GOT3 (cell line): ENCODE data around the gene TCEA2.
"Not testable (repeated sequence)": the region's sequence is repeated elsewhere in the genome, so short reads cannot be mapped to it uniquely, and the experiment has no call there.

Source experiments
- DNase-seq: peaks from one replicate; lab custom pipeline; 2025; ENCODE audit warnings: mixed read lengths; lab: John Stamatoyannopoulos, UW

Gene TCEA2

DNA sequence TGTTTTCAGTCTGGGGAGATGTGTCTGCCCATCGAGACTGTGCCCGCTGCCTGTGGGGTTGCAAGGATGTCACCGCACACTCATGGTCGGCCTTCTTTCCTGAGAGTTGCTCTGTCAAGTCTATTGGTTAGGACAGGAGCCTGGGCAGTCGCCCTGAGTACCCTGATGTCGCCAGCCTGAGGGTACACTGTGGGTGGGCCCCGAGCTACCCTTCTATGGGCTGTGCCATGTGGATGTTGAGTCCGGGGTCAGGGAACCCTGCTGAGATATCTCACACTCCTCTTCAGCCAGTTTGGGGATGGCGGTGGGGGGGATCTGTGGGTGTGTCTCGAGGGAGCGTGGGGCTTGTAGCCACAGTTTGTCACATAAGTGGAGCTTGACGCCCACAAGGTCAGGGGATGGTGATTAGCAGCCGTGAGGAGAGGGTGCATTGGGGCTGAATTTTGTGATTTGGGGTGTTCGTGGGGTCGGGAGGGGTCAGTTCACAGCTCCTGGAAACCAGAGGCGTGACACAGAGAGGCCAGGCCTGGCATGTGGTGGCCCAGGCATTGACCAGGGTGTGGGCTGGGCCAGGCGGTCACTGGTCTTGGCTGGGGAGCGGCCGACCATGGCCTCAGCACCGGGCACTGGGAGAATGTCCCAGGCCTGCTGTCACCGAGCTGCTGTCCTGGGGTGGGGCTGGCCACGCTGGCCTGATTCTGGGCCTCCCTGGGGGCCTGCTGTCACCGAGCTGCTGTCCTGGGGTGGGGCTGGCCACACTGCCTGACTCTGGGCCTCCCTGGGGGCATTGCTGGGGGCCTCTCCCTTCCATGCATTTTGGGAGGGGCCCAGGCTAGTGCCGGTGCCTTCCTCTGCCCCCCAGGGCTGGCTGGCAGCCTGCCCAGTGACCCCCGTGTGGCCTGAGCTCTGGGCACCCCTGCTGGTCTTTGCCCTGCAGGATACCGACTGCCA, 46.0 kb downstream of the TCEA2 start:
- no peak for DNase-seq

DNA sequence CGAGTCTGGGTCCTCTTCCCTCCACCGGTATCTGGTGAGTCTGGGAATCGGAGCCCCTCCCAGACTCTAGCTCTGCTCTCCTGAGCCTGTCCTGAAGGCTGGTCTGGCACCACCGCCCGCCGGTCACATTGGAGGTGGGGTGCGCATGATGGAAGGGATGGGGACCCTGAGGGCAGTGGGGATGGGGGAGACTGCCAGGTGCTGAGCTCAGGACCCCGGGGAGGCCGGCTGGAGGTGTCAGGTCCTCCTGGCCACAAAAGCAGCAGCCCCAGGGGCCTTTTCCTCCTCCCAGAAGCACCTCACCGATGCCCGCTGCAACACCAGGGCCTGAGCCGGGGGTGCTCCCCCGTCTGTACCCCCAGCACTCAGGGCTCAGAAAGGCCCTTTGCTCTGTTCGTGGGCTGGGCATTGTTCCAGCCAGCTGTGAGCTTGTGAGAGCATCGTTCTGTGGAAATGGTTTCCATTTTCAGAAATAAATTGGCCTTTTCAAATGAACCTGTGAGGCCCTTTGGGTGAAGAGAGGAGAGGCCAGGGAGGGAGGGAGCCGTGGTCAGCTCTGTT, 46.9 kb downstream of the TCEA2 start:
- DNase-seq = no peak

DNA sequence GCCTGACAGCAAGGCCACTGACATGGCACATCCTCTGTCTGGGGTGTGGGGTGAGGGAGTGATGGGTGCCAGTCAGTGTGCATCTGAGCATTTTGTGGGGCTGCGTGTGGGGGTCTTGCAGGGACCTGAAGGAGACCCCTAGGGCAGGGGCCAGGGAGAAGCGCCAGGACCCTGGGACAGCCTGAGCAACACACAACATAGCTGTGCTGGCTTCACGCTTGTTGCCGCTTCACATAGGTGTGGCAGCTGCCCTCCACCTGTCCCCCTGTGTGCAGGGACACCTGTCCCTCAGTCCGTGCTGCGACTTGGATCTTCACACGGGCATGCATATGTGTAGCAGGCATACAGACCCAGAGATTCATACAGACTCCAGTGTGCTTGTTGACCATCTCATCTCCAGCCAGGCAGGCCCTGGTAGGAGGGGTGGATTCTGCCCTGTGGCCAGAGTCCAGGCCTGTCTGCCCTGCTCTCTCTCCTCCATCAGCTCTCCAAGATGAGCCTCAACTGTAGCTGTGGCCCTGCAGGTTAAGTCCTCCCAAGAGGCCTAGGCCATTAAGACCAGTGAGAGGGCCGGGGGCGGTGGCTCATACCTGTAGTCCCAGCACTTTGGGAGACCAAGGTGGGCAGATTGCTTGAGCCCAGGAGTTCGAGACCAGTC, 47.5 kb downstream of the TCEA2 start:
- no peak for DNase-seq

DNA sequence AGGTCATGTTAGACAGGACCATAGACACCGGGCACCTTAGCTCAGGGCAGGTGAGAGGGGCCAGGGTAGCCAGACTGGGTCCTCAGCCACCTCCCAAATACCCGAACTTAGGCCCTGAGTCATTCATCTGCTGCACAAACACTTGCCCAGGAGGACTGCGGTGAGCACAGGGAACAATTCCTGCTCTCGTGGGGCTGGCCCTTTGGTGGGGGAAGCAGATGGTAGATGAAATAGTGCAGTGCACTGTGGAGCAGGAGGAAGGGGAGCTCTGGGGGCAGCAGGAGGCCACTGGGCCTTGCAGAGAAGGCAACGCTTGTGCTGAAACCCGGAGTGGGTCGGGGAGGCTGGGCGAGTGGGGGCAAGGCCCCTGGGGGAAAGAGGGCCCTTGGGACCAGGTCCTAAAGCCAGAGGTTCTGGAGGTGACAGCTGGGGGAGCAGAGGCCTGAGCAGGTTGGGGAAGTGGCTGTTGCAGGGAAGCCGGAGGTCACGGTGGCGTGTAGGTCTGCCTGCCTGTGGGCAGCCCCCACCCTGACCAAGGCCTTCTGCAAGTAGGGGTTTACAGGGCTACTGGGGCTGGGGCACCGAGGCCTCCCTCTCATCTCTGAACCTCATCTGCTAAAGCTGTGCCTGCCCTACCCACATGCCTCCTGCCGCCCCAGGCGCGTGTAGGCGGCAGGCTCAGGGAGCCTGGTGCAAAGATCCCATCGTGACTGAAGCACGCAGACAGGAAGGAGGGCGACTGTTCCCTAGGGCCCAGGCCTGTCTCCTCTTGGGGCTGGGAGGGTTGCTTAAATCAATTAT, 49.0 kb downstream of the TCEA2 start:
- no peak for DNase-seq

DNA sequence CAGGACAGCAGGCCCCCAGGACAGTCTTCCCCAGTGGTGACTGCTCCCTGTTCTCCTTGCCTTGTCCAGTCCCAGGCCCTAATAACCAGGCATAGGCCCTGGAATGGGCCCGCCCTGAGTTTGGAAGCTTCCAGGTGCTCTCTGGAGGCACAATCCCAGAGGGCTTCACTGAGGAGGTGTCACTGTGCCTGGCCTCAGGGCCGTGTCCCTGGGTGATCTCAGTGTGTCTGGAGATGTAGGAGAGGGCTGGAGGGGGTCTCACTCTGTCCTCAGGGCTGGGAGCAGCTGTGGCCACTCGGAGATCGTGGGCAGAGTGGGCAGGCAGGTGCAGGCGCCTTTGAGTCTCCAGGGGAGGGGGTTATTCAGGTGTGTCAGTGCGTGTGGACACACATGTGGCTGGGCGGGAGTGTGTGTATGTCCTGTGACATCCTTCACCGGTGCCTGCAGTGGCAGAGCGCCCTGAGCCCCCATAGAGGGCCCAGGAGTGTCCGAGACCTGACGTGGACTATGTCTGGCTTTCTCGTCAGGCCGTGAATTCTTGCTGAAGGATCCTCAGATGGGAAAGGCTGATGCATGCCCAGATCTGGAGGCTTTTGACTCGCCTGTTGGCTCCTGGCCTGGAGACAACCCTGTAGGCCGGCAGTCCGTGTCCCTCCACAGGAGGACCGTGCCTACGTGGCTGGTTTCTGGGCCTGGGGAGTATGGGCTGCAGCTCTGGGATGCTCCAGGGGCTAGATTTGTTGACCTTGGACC, 49.9 kb downstream of the TCEA2 start:
- DNase-seq = no peak

DNA sequence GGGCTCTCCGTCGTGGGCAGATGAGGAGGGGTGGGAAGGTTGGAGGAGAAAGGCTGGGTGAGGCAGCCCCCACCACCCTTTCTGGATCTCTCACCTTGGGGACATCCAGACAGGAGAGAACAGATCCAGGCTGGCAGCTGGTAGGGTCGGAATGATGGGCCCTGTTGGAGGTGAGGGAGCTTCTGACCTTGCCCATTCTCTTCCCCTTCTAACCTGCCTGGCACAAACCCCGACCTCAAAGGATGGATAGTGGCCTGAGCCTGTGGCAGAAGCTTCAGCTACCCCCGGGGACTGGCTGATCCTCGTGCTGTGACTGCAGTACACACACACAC, 50.4 kb downstream of the TCEA2 start:
- DNase-seq = no peak

DNA sequence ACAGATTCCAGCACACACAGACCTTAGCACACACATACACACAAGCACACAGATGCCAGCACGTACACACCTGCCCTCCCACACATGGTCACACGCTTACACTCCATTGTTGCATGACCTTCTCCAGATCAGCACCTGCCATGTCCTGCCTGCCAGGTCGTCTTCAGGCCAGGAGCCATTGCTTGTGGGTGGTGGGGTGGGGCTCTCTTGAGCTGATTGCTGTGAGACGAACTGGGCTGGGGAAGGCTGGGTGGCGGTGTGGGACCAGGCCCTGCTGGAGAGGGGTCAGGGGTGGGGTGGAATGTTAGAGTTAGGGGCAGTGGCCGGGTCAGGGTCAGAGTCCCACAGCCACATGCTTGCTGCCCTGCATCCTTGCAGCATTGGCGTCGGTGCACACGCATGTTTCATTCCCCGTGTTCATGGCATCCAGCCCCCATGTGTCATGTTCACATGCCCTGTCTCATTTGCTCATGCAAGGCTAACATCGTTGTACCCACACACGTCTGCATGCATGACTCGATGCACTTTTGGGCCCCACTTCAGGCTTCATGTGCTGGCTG, 50.9 kb downstream of the TCEA2 start:
- no peak for DNase-seq

DNA sequence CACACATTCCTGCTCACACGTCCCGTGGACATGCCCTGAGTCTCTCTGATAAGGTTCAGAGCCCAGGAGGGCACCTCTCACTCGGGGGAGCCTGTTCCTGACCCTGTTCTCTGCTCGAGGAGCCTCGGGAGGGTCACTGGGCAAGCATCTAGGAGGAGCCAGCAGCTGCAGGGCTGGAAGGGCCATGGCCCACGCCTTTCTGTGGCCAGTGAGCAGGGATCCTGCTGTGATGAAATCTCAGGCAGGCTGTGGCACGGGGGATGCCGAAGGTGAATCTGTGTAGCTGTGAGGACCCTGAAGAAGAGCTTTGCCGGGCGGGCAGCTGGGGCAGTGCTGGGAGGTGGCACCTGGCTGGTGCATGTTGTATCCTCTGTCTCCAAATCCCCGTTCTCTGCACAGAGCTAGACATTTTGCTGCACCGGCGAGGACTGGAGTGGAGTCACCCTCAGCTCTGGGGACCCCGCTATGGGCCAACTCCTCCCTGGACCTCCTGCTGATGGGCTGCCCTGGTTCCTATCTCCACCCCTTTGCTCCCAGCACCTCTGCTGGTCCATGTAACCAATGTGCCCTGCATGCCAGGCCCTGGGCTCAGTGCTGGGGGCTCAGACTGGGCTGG, 51.5 kb downstream of the TCEA2 start:
- DNase-seq = no peak

DNA sequence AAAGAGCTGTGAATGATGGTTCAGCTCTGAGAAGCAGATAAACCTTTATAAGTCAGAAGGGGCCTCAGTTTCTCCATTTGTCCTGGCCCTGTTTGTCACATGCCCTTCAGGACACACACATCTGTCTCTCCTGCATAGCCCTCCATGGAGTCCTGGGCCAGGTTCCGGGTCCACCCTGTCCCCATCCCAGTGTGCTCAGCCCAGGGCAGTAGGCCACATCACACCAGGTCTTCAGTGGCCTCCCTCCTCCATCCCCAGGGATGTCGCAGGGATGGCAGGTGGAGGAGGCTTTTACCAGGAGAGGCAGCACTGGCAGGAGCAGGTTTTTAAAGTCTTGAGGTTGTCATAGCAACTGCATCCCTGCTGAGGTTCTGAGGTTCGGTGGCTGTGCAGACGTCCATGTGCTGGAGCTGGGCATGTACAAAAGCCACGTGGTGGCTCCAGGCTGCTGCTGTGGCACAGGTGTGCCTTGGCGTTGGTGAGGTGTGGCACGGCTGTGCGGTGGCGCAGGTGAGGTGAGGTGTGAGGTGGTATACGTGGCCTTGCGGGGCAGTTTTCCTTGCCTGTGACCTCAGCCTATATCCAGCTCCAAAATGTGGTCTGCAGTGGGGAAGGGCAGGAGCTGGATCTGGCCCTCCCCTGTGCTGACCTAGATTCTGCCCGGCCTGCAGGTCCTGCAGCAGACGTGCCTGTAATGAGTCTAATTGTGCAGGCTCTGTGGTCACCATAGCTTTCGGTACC, 52.3 kb downstream of the TCEA2 start:
- DNase-seq = no peak

DNA sequence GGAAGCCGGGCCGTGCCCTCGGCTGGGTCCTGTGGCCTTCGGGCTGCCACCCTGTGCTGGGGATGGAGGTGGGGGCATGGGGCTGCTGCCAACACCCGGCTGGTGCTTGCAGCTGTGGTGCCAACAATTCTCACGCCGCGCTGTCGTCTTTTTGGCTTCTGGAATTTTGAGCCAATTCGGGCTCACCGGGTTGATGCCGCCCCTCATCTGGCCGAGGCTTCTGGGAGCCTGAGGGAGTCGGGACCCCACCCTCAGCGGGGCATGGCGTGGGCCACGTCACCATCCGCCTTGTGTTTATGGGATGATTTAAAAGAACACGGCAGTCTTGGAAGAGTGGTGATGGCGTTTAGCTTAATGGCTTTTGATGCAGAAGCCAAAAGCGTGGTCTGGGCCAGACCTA, 53.0 kb downstream of the TCEA2 start:
- DNase-seq = no peak

DNA sequence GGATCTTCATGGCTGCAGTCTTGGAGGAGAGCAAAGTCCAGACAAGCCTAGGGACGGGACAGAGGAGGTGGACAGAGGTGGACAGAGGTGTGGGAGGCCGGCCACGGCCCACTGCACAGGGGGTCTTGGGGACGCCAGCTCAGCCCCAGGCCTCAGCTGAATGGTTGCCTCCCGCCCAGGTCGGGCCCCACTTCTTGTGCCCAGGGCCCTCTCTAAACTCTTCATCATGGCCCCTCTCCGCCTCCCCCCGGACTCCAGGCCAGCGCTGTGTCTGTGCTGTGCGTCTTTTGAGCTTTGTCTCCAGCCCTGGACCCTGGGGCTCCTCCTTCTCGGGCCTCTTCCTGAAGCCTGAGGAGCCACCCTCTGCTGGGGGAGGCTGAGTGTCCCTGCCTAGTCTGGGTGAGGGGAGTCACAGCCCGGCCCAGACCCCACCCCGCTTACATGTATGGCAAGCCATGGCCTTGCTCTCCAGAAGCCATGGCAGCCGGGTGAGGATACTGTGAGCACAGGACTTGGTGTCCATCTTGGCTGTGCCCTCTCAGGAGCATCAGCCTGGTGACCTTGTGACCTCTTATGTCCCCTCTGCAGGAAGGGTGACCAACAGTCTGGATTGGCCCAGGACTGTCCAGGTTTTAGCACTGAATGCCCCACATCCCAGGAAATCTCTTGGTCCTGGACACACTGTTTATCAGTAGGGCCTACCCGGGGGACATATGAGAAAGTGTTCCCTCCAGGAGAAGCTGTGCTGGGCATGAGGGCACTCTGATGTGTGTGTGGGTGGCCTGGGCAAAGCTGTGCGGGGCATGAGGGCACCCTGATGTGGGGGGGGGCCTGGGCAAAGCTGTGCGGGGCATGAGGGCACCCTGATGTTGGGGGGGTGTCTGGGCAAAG, 53.8 kb downstream of the TCEA2 start:
- DNase-seq = no peak

DNA sequence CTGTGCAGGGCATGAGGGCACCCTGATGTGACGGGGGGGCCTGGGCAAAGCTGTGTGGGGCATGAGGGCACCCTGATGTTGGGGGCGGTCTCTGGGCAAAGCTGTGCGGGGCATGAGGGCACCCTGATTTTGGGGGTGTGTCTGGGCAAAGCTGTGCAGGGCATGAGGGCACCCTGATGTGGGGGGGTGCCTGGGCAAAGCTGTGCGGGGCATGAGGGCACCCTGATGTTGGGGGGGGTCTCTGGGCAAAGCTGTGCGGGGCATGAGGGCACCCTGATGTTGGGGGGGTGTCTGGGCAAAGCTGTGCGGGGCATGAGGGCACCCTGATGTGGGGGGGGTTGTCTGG, 54.4 kb downstream of the TCEA2 start:
- DNase-seq = not testable (repeated sequence)

DNA sequence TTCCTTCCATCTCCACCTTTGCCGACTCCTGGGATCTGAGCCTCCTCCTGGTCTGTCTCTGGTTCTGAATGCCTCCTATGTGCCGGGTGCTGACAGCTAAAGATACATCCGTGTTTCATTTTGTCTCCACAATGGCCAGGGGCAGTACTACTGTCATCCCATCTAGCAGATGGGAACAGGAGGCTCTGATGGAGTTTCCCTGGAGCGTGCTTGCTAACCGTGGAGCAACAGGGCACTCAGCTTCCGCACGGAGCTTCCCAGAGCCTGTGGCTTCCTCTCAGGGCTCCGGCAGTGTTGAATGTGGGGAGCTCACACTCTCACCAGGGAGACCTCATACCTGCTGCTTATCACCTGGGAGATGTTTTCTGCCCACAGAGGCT, 56.3 kb downstream of the TCEA2 start:
- DNase-seq = no peak

DNA sequence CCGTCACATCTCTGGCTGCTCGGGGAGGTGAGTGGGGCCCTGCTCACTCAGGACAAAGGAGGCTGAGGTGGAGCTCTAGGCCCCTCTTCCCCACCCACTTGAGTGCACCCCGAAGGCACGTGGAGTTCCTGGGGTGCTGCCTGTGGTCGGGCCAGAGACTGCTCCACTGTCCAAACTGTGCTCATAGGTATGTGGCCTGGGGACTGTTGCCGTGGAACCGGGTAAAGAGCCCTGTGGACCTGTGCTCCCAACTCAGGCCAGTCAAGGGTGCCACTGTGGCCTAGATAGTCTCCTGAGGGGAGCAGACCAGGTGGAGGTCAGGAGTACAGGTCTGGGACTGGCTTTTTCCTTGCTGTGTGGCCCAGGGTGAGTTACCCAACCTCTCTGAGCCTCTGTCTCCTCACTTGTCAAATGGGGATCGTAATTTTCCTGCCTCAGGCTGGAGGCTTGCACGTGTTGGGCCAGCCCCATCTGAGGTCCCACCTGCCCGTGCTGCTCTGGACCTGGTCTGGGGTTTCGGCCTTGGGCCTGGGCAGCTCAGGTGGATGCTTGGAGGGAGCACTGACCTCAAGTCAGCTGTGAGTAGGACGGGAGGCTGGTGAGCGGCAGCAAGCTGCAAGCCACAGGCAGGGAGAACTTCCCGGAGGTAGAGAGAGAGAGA, 56.8 kb downstream of the TCEA2 start:
- DNase-seq = no peak

DNA sequence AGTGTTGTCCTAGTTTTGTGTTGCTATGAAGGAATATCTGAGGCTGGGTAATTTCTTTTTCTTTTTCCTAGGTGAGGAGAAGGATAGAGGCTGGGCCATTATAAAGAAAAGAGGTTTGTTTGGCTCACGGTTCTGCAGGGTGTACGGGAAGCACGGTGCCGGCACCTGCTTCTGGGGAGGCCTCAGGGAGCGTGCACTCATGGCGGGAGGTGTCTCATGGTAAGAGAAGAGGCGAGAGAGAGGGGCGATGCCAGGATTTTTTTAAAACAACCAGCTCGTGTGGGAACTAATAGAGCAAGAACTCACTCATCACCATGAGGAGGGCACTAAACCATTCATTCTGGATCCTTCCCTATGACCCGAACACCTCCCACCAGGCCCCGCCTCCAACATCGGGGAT, 58.6 kb downstream of the TCEA2 start:
- DNase-seq = no peak
